Endothelial cell of umbilical vein (primary cell): ENCODE data around the gene APP. TPM values are rescaled to one million over a fixed set of nuclear protein-coding genes. Genes with fewer than 3 reads are reported as not detected.

ENCODE experiments used
- BruUV-seq: library from RNA; stranded (reverse); fragments of 400-500 nt; replicated peaks from 2 replicates; lab custom pipeline; 2021; lab: Mats Ljungman, UMichigan
- CTCF ChIA-PET: fragments of 300-600, 350-600 bp; sonication (Branson Sonifier 250); formaldehyde crosslinking; loops from one replicate; lab custom pipeline; 2021; ENCODE audit warnings: antibody characterized with exemption, inconsistent platforms; lab: Charles Lee
- POLR2A ChIA-PET: fragments of 300-600, 350-600 bp; sonication (Branson Sonifier 250); formaldehyde crosslinking; loops from one replicate; lab custom pipeline; 2021; ENCODE audit warnings: antibody characterized with exemption, inconsistent platforms; lab: Charles Lee
- DNase-seq: peaks from one replicate; pipeline ENCODE4 v3.0.0-alpha.2; 2011; ENCODE audit warnings: low read depth, low spot score
- FAIRE-seq: peaks from 2 replicates; lab custom pipeline; 2011; peaks lifted over from hg19 to GRCh38; lab: Jason Lieb, UNC
- H2AFZ ChIP-seq: 2 replicates; pipeline ENCODE4 v1.6.0; 2012; ENCODE audit warnings: low read depth, low read length, control low read depth, inconsistent platforms
- H3K27ac ChIP-seq: 2 replicates; pipeline ENCODE4 v1.5.1; 2011; ENCODE audit warnings: low read depth, mild to moderate bottlenecking, control low read depth, low read length, moderate library complexity; ENCODE audit not compliant: insufficient read depth
- H3K27me3 ChIP-seq, 2 experiments: 2 replicates each; pipeline versions ENCODE4 v1.6.0 to v1.6.1; 2011; ENCODE audit warnings: low read length in 2 of 2, mixed read lengths in 1 of 2; ENCODE audit not compliant: control insufficient read depth in 2 of 2, insufficient read depth in 2 of 2
- H3K36me3 ChIP-seq, 2 experiments: 2 replicates in 1 of 2; 3 replicates in 1 of 2; pipeline ENCODE4 v1.5.1; 2011; ENCODE audit warnings: low read length in 2 of 2, mild to moderate bottlenecking in 1 of 2, moderate library complexity in 1 of 2; ENCODE audit not compliant: control insufficient read depth in 2 of 2, insufficient read depth in 2 of 2; ENCODE audit errors: extremely low read depth in 1 of 2
- H3K4me1 ChIP-seq: 3 replicates; pipeline ENCODE4 v1.5.1; 2011; ENCODE audit warnings: mild to moderate bottlenecking, low read length; ENCODE audit not compliant: control insufficient read depth, insufficient read depth; ENCODE audit errors: extremely low read depth
- H3K4me2 ChIP-seq: 2 replicates; pipeline ENCODE4 v1.6.1; 2011; ENCODE audit warnings: low read length, control low read depth, mixed read lengths; ENCODE audit not compliant: insufficient read depth
- H3K4me3 ChIP-seq, 3 experiments: fragments of 200-600 bp in 1 of 3; sonication (generic), shearing (Covaris generic) in 1 of 3; replicated peaks in 1 of 3; 2 replicates each; pipeline ENCODE4 v1.5.1; 2011 to 2016; ENCODE audit warnings: control low read depth in 3 of 3, low read length in 3 of 3, mild to moderate bottlenecking in 2 of 3, inconsistent platforms in 1 of 3, low read depth in 1 of 3, moderate library complexity in 1 of 3; ENCODE audit not compliant: insufficient read depth in 1 of 3
- H3K79me2 ChIP-seq: 2 replicates; pipeline ENCODE4 v1.6.0; 2012; ENCODE audit warnings: low read length, inconsistent platforms; ENCODE audit not compliant: control insufficient read depth, insufficient read depth
- H3K9ac ChIP-seq: replicated peaks from 2 replicates; pipeline ENCODE3; 2011; ENCODE audit warnings: low read length, control low read depth; ENCODE audit not compliant: insufficient read depth; ENCODE audit errors: extremely low read depth
- H3K9me1 ChIP-seq: replicated peaks from 3 replicates; pipeline ENCODE4 v1.6.0; 2011; ENCODE audit warnings: mild to moderate bottlenecking, low read length; ENCODE audit not compliant: control insufficient read depth, insufficient read depth; ENCODE audit errors: extremely low read depth
- H3K9me3 ChIP-seq: replicated peaks from 2 replicates; pipeline ENCODE4 v1.5.1; 2012; ENCODE audit warnings: low read length, inconsistent platforms; ENCODE audit not compliant: control insufficient read depth, insufficient read depth
- H4K20me1 ChIP-seq: replicated peaks from 2 replicates; pipeline ENCODE3; 2011; ENCODE audit warnings: mild to moderate bottlenecking, low read length; ENCODE audit not compliant: control insufficient read depth, insufficient read depth; ENCODE audit errors: extremely low read depth
- EZH2 ChIP-seq: IDR thresholded peaks from 2 replicates; pipeline ENCODE4 v1.6.1; 2012; ENCODE audit warnings: borderline replicate concordance, low read depth, mild to moderate bottlenecking, moderate library complexity, low read length, inconsistent platforms; ENCODE audit not compliant: severe bottlenecking
- FOS ChIP-seq: IDR thresholded peaks from 2 replicates; pipeline ENCODE4 v1.6.1; 2011; ENCODE audit warnings: mild to moderate bottlenecking, low read length, moderate library complexity, borderline replicate concordance; ENCODE audit not compliant: insufficient read depth
- GATA2 ChIP-seq: IDR thresholded peaks from 2 replicates; pipeline ENCODE4 v1.7.0; 2011; ENCODE audit warnings: low read depth, mild to moderate bottlenecking, moderate library complexity, mixed read lengths, low read length; ENCODE audit not compliant: insufficient read length, insufficient read depth
- JUN ChIP-seq: IDR thresholded peaks from 2 replicates; pipeline ENCODE4 v1.6.1; 2011; ENCODE audit warnings: borderline replicate concordance, low read depth; ENCODE audit not compliant: insufficient read length, insufficient read depth
- MAX ChIP-seq: IDR thresholded peaks from 2 replicates; pipeline ENCODE4 v1.6.1; 2011; ENCODE audit not compliant: insufficient read depth, insufficient read length
- MYC ChIP-seq: IDR thresholded peaks from one replicate; pipeline ENCODE4 v1.6.1; 2011; ENCODE audit warnings: mild to moderate bottlenecking, low read depth, low read length
- POLR2A ChIP-seq: IDR thresholded peaks from 2 replicates; pipeline ENCODE4 v1.6.1; 2012; ENCODE audit warnings: low read depth, mild to moderate bottlenecking, control low read depth, low read length
- POLR2AphosphoS5 ChIP-seq: IDR thresholded peaks from 2 replicates; pipeline ENCODE4 v1.6.1; 2012; ENCODE audit warnings: low read depth, mild to moderate bottlenecking, control low read depth, low read length, moderate library complexity; ENCODE audit not compliant: insufficient read depth
- dilution Hi-C: fragments of 300-500 bp; cut with MboI; formaldehyde crosslinking; loops from one replicate; pipeline ENCODE4 v1.15.0; 2019; ENCODE audit warnings: low sequenced_read_pairs; ENCODE audit not compliant: extremely low pct_ligation_motif_present
- intact Hi-C: fragments of 100-400 bp; cut with micrococcal nuclease; formaldehyde crosslinking; loops from one replicate; pipeline ENCODE4 v1.10.0; 2022
- polyA plus RNA-seq, 4 experiments: library from polyadenylated mRNA; depleted of rRNA in 3 of 4; stranded (reverse) in 3 of 4; unstranded in 1 of 4; fragments of >200 nt; gene quantifications; 2 replicates each; pipeline versions ENCODE4 v1.2.1 to v1.2.3, GENCODE V29; 2011 to 2012; ENCODE audit warnings: missing spikeins in 1 of 4
- total RNA-seq: library from RNA; stranded (reverse); gene quantifications from 2 replicates; pipeline ENCODE4 v1.2.3, GENCODE V29; 2021
- TF ChIP-seq, protein P1 (sequence below), 2 donors: IDR thresholded peaks; 1 replicate in 1 of 2; 2 replicates in 1 of 2; pipeline ENCODE4 v1.5.1; 2011; ENCODE audit warnings: low read length in 2 of 2, mild to moderate bottlenecking in 2 of 2, moderate library complexity in 2 of 2, control low read depth in 1 of 2, inconsistent platforms in 1 of 2, low read depth in 1 of 2; ENCODE audit not compliant: insufficient read depth in 1 of 2; ENCODE audit errors: extremely low read depth in 1 of 2

The APP gene
- total and polyA plus RNA-seq, 2 donors (not counting 3 experiments of a cell fraction or from before 2014, with no cell fraction given) = 914 to 928 TPM

DNA sequence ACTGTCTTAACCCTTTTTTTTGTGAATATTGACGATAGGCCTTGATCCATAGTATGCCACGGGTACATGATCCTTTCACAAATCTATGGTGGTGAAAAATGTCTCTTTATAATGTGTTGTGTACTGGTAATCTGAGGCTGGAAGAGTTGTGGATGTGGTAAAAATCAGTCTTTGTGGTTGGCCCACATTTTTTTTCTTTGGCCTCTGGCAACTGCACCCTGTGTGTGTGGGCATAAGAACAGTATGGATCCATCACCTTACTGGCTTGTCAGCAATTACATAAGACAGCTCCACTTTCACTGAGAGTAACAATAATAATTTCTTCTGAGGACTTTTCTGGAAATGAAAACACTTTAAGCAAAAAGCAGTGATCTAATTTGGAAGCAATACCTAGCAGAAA lies 334.2 kb downstream of the APP start:
- no peak overlapping the region for H3K9ac ChIP-seq
- POLR2A ChIA-PET = no interaction called here
- H3K27me3 ChIP-seq = peaks cover 0 to 3% of the 10 kb centered on the region in 2 experiments
- FAIRE-seq = no peak
- no TSS peak for BruUV-seq
- CTCF ChIA-PET = no interaction called here
- H3K79me2 ChIP-seq = no peaks in the 10 kb centered on the region
- H2AFZ ChIP-seq = no peak overlapping the region
- no peaks in the 10 kb centered on the region for H3K36me3 ChIP-seq
- H4K20me1 ChIP-seq = no peaks in the 10 kb centered on the region
- H3K4me3 ChIP-seq = no peak overlapping the region
- H3K9me1 ChIP-seq = no peaks in the 10 kb centered on the region
- no peak overlapping the region for H3K27ac ChIP-seq
- intact Hi-C loops (no loop called here), dilution Hi-C loops (no loop called here)
- TF ChIP-seq GATA2 (no peak), JUN (no peak), MAX (no peak), EZH2 (no peak), FOS (no peak), POLR2A (no peak), POLR2AphosphoS5 (no peak), MYC (no peak)
- TF ChIP-seq, protein P1, sequence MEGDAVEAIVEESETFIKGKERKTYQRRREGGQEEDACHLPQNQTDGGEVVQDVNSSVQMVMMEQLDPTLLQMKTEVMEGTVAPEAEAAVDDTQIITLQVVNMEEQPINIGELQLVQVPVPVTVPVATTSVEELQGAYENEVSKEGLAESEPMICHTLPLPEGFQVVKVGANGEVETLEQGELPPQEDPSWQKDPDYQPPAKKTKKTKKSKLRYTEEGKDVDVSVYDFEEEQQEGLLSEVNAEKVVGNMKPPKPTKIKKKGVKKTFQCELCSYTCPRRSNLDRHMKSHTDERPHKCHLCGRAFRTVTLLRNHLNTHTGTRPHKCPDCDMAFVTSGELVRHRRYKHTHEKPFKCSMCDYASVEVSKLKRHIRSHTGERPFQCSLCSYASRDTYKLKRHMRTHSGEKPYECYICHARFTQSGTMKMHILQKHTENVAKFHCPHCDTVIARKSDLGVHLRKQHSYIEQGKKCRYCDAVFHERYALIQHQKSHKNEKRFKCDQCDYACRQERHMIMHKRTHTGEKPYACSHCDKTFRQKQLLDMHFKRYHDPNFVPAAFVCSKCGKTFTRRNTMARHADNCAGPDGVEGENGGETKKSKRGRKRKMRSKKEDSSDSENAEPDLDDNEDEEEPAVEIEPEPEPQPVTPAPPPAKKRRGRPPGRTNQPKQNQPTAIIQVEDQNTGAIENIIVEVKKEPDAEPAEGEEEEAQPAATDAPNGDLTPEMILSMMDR (IDR thresholded peaks at IDR 0.05; ENCODE audit: extremely low read depth in 1 of 2, insufficient read depth in 1 of 2, low read depth in 1 of 2, low read length in 2 of 2) = no peak
- H3K9me3 ChIP-seq = no peaks in the 10 kb centered on the region
- no peaks in the 10 kb centered on the region for H3K4me1 ChIP-seq
- no peak for DNase-seq
- H3K4me2 ChIP-seq = no peak overlapping the region
